Erythroblast (primary cell): ENCODE results near the gene CLRN2.

Experiments
- GATA1 ChIP-seq: IDR thresholded peaks from 2 replicates; pipeline ENCODE4 v1.6.1; 2011; ENCODE audit warnings: low read depth, mild to moderate bottlenecking, control low read depth, low read length, moderate library complexity
- POLR2A ChIP-seq: IDR thresholded peaks from 2 replicates; pipeline ENCODE4 v1.6.1; 2011; ENCODE audit warnings: mild to moderate bottlenecking, low read length

- TF ChIP-seq POLR2A: no peak
- no peak for TF ChIP-seq GATA1
Observed at GRCh38 chr4:17497890-17498523, 17.0 kb upstream of the CLRN2 start.
